Hepatocyte (in vitro differentiated cells): ENCODE measurements around the gene ADAMTS2. TPM values are rescaled to one million over a fixed set of nuclear protein-coding genes. Genes with fewer than 3 reads are reported as not detected.

ENCODE experiments used
- DNase-seq: peaks from one replicate; pipeline ENCODE4 v3.0.0-alpha.2; 2016; ENCODE audit warnings: low spot score
- H2AFZ ChIP-seq: fragments of 200-600 bp; sonication (generic); 2 replicates; pipeline ENCODE4 v1.6.0; 2016; ENCODE audit warnings: antibody characterized with exemption, mild to moderate bottlenecking
- H3K27ac ChIP-seq: fragments of 200-600 bp; sonication (generic); 2 replicates; pipeline ENCODE4 v1.5.1; 2016; ENCODE audit warnings: mild to moderate bottlenecking
- H3K27me3 ChIP-seq: fragments of 200-600 bp; sonication (generic); 2 replicates; pipeline ENCODE4 v1.6.1; 2016
- H3K36me3 ChIP-seq: fragments of 200-600 bp; sonication (generic); replicated peaks from 2 replicates; pipeline ENCODE4 v1.5.1; 2016; ENCODE audit warnings: low read depth; ENCODE audit not compliant: insufficient read depth
- H3K4me1 ChIP-seq: fragments of 200-600 bp; sonication (generic); 2 replicates; pipeline ENCODE4 v1.5.1; 2016; ENCODE audit warnings: mild to moderate bottlenecking, moderate library complexity; ENCODE audit not compliant: insufficient read depth
- H3K4me2 ChIP-seq: fragments of 200-600 bp; sonication (generic); 2 replicates; pipeline ENCODE4 v1.6.0; 2016
- H3K4me3 ChIP-seq: fragments of 200-600 bp; sonication (generic); 2 replicates; pipeline ENCODE4 v1.5.1; 2016; ENCODE audit warnings: mild to moderate bottlenecking
- H3K79me2 ChIP-seq: fragments of 200-600 bp; sonication (generic); 2 replicates; pipeline ENCODE4 v1.6.0; 2017; ENCODE audit warnings: mild to moderate bottlenecking
- H3K9me2 ChIP-seq: fragments of 200-600 bp; sonication (generic); replicated peaks from 2 replicates; pipeline ENCODE4 v1.6.0; 2017; ENCODE audit warnings: mild to moderate bottlenecking; ENCODE audit not compliant: insufficient read depth
- H3K9me3 ChIP-seq: fragments of 200-600 bp; sonication (generic); 2 replicates; pipeline ENCODE4 v1.5.1; 2016; ENCODE audit warnings: low read depth, mild to moderate bottlenecking
- H4K20me1 ChIP-seq: fragments of 200-600 bp; sonication (generic); 2 replicates; pipeline ENCODE4 v1.6.0; 2016; ENCODE audit warnings: mild to moderate bottlenecking; ENCODE audit not compliant: insufficient read depth, poor library complexity, severe bottlenecking
- CTCF ChIP-seq: fragments of 200-600 bp; sonication (generic); IDR thresholded peaks from 2 replicates; pipeline ENCODE4 v1.5.1; 2016; ENCODE audit warnings: antibody characterized with exemption, mild to moderate bottlenecking; ENCODE audit not compliant: poor library complexity
- EZH2 ChIP-seq: fragments of 200-600 bp; sonication (generic); IDR thresholded peaks from 2 replicates; pipeline ENCODE4 v1.6.1; 2016; ENCODE audit warnings: antibody characterized with exemption, mild to moderate bottlenecking, borderline replicate concordance
- EZH2phosphoT487 ChIP-seq: fragments of 200-600 bp; sonication (generic); IDR thresholded peaks from one replicate; pipeline ENCODE4 v1.6.1; 2018; ENCODE audit warnings: antibody characterized with exemption, mild to moderate bottlenecking, low read depth, moderate library complexity; ENCODE audit not compliant: unreplicated experiment, severe bottlenecking
- WGBS: methylation state at CpG from one replicate; pipeline ENCODE4 v1.1.6; 2016; ENCODE audit warnings: low lambda C conversion rate; ENCODE audit errors: missing lambda C conversion rate; 5-methylcytosine and 5-hydroxymethylcytosine counted together
- polyA plus RNA-seq: library from polyadenylated mRNA; unstranded; fragments of >200 nt; fragmentation: Nextera tagmentation; extraction: Ambion mirVana; gene quantifications from 2 replicates; pipeline ENCODE4 v1.2.1, GENCODE V29; 2016
- total RNA-seq: library from RNA; depleted of rRNA; stranded (reverse); fragments of >200 nt; gene quantifications from 2 replicates; pipeline ENCODE4 v1.2.3, GENCODE V29; 2014

Gene ADAMTS2
- total and polyA plus RNA-seq, 2 experiments from 2014 or later: 55.4 to 78.8 TPM

DNA sequence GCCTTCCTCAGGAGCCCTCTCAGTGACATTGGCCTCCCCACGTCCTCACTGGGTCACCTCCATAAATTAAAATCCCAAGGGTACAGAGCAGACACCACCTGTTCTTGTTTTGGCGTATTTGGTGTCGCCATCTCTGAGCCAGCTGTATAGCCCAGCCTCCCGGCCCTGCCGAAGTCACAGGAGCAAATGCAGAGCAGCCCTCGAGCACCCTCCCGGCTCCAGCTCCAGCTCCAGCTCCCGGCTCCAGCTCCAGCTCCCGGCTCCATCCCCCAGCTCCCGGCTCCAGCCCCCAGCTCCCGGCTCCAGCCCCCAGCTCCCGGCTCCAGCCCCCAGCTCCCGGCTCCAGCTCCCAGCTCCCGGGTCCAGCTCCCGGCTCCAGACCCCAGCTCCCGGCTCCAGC lies 210.8 kb downstream of the ADAMTS2 start:
- Histone ChIP-seq H2AFZ (no peak overlapping the region), H3K27me3 (no peaks in the 10 kb centered on the region), H3K9me3 (no peaks in the 10 kb centered on the region), H3K36me3 (no peaks in the 10 kb centered on the region), H3K4me1 (no peaks in the 10 kb centered on the region), H3K4me2 (no peak overlapping the region), H3K9me2 (no peaks in the 10 kb centered on the region), H3K79me2 (no peaks in the 10 kb centered on the region), H4K20me1 (no peaks in the 10 kb centered on the region), H3K27ac (no peak overlapping the region), H3K4me3 (no peak overlapping the region)
- WGBS: 93% methylated on average over 8 of the region's 16 CpGs
- TF ChIP-seq EZH2 (no peak), CTCF (no peak), EZH2phosphoT487 (no peak)
- DNase-seq: no peak

DNA sequence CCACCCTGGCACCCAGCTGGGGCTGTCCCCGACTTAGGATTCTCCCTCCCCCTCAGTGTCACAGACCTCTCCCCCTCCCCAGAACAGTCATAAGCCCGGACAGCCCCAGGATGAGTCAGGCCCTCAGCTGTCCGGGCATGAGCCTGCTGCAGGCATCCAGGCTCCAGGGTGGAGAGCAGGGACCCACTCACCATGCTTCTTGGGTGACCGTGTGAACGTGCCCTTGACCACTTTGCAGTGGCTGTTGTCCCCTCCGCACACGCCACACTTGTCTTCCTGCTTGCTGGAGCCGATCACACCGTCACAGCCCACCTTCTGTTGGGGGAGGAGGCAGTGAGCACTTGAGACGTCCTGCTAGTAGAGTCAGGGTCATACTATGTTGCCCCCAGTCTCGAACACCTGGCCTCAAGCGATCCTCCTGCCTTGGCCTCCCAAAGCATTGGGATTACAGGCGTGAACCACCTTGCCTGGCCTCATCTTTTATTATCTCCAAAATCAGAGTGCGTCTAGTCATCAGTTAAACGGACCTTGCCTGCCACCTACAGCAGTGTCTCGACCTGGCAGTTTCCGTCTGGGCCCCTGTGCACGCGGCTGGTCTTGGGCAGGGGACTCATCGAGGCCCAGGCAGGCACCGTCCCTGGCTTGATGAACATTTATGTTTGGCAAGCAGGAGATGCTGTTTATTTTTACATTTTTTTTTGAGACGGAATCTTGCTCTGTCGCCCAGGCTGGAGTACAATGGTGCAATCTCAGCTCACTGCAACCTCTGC lies 212.5 kb downstream of the ADAMTS2 start:
- H3K36me3 ChIP-seq: no peaks in the 10 kb centered on the region

DNA sequence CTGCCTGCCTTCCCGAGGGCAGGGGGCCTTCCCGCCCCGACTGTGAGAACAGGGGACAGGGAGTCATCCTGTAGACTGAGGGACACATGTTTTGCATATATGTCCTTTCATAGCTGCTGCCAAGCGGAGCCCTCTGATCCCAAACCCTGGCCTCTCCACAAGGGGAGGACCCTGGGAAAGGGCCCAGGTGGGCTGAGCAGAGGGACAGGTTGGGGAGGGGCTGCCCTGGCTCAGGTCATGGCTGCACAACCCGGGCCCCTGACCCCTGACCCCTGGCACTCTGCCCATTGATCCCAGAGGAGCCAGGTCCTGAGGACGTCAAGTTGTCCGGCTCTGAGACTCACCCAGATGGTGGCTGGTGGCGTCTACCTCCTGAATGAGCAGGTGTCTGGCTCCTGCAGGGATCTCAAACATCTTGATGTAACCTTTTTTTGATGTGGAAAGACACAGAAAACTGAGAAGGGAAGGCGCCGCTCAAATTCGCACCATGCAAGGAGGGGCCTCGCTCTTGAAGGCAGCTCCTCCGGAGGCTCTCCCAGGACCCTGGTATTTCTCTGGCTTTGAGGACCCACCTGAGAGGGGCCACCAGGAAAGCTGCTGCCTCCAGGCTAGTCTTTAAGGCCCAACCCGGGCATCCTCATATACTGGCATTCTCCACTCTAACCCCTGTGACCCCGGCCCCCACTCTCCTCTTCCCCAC lies 213.2 kb downstream of the ADAMTS2 start:
- no peak for TF ChIP-seq CTCF
- no peak for TF ChIP-seq EZH2phosphoT487
- TF ChIP-seq EZH2: no peak
- Histone ChIP-seq H3K36me3 (no peaks in the 10 kb centered on the region), H2AFZ (no peak overlapping the region), H3K9me3 (no peaks in the 10 kb centered on the region), H3K27ac (no peak overlapping the region), H3K4me1 (no peaks in the 10 kb centered on the region), H3K79me2 (no peaks in the 10 kb centered on the region), H3K9me2 (no peaks in the 10 kb centered on the region), H3K4me2 (no peak overlapping the region), H3K4me3 (no peak overlapping the region), H3K27me3 (no peaks in the 10 kb centered on the region), H4K20me1 (no peaks in the 10 kb centered on the region)
- no peak for DNase-seq
- 86% methylated on average over 14 of the region's 15 CpGs for WGBS

More for the DNA sequence above, 212.5 kb downstream of the ADAMTS2 start:
- no peak overlapping the region for H3K4me3 ChIP-seq
- no peaks in the 10 kb centered on the region for H3K27me3 ChIP-seq
- H3K79me2 ChIP-seq: no peaks in the 10 kb centered on the region
- H3K9me2 ChIP-seq: no peaks in the 10 kb centered on the region
- H4K20me1 ChIP-seq: no peaks in the 10 kb centered on the region
- TF ChIP-seq EZH2 (no peak), EZH2phosphoT487 (no peak), CTCF (no peak)
- H3K9me3 ChIP-seq: no peaks in the 10 kb centered on the region
- H3K27ac ChIP-seq: no peak overlapping the region
- no peak for DNase-seq
- no peak overlapping the region for H2AFZ ChIP-seq
- H3K4me1 ChIP-seq: no peaks in the 10 kb centered on the region
- 88% methylated on average over 16 of the region's 23 CpGs for WGBS
- no peak overlapping the region for H3K4me2 ChIP-seq
